RKO (cell line): ENCODE data around the gene ZFC3H1.
"Not testable (repeated sequence)": the region's sequence is repeated elsewhere in the genome, so short reads cannot be mapped to it uniquely, and the experiment has no call there.

Source experiments
- DNase-seq: peaks from one replicate; pipeline ENCODE4 v3.0.0-alpha.2; 2016; ENCODE audit warnings: low spot score

The ZFC3H1 gene

DNA sequence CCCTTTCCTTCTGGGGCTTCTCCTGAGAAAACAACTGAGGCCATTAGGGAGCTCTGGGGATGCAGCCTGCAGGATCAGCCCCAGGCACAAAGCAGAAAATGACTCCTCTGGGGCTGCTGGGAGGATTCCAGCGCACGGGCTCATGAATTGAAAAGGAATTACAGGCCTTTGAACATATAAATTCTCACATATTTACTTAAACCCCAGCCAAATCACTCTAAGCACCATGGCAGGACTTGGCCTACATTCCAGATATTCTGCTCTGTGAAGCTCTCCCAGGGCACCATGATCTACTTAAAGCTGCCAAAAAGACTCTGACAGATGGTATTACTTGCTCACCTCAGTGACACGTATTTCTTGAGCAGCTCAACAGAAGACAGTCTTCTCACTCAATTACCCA lies 87.2 kb downstream of the ZFC3H1 start:
- DNase-seq = no peak

DNA sequence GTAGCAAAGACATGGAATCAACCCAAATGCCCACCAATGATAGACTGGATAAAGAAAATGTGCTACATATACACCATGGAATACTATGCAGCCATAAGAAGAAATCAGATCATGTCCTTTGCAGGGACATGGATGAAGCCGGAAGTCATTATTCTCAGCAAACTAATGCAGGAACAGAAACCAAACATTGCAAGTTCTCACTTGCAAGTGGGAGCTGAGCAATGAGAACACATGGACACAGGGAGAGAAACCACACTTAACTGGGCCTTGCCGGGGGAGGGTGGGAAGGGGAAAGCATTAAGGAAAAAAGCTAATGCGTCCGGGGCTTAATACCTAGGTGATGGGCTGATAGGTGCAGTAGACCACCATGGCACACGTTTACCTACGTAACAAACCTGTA lies 93.8 kb downstream of the ZFC3H1 start:
- not testable (repeated sequence) for DNase-seq

DNA sequence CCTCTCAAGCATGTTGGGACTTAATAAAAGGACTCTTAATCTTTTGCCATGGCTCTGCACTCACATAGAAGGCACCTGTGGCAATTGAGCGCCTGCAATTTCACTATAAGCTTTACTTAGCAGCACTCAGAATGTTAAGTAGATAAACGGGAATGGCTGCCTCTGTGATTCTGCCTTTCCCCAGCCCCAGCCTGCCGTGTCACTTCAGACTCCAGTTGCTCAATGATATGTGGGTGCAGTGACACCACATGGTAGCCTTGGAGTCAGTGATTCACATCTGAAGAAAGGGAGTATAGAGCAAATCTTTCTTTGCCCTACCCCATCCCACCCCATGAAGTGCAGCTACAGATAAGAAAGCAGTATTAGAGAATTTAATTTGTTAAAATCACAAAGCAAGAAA lies 96.1 kb downstream of the ZFC3H1 start:
- no peak for DNase-seq

DNA sequence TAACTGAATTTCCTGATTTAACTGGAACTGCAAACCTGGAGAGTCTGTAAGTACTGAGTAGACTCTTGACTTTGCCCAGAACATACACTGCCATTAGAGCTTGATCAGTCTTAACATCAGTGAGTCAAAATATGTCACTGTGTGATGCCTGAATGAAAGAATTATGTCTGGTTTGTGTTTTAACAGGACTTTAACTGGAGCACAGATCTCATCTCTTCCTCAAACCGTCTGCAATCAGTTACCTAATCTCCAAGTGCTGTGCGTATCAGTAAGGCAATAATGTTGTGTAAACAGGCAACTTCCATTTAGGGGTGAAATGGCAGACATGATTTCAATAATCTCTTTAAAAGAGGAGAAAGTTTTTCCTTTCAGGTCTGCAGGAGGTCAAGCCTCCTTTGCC lies 97.0 kb downstream of the ZFC3H1 start:
- no peak for DNase-seq

DNA sequence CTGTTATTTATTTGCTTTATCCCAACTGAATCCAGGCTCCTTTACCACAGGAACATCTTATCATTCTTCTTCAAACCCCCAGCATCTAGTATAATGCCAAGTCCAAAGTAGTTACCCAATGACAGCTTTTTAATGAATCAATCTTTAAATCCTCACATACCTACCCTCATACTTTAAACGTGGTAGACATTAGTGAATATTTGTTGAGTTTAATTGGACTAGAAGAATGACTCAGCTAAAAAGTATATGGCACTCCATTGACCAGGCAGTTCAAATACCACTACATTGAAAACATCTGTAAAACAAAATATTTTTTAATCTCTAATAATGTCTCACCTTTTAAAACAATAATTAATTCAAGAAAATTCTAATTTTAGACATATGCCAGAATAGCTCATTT lies 98.1 kb downstream of the ZFC3H1 start:
- DNase-seq = no peak

DNA sequence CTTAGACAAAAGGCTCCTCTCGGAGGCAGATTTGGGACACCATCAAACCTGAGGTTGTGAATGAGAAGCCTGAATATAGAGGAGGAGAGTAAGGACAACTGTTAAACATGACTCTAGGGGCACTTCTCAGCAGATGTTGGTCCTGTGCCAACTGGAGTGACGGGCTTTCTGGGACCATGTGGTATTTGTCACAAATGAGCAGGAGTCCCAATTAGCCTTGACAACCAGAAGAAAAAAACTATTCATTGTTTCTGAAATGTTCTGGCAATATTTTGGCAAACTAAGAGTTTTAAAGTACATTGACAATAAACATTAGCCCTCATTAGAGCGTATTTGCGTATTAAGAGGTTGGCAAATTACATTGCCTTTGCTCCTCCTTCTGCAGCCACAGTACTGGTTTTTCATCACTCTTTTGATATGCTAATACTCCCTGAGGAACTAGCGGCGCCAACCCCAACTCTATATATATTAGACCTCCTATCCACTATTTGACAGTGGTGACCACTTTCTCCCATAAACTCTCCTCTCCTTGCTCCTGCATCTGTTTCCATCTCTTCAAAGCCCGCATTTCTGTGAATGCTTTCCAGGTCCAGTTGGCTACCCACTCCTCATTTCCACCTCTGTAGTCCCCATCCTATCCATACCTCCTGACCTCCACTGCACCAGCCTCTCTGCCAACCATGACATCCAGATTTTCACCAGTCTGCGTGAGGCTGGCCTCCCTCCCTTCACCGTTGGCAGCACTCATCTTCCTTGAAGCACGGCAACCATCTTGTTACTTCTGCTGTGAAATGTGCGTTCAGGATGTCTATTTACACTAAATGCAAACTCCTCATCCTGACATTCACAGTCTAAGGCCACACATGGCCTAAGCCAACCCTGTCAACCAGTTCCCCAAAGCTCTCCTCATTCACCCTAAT lies 100.7 kb downstream of the ZFC3H1 start:
- no peak for DNase-seq
